ENCODE results near the gene SLC38A3.

Gene SLC38A3

GRCh38 chr3:50237133-50237651 is 32.1 kb downstream of the SLC38A3 start:
- H3K27ac ChIP-seq, result peak overlapping the region; percentile 100
- TF ChIP-seq CTCF (conservative IDR thresholded peaks at IDR 0.05; ENCODE audit: low read depth), result no peak
- CTCF ChIA-PET, result interaction anchor here (0.8 to 1.1 kb wide), 2 partner anchors 9 to 10 kb away, joined by 3 to 5 read pairs; no protein-coding TSS in a partner anchor
- DNase-seq (ENCODE audit: low spot score), result no peak
- POLR2A ChIA-PET (ENCODE audit: low non-redundant PET), result no interaction called here

- CTCF ChIA-PET, result interaction anchor here (0.6 to 0.8 kb wide), 3 partner anchors 8 to 26 kb away, joined by 3 to 5 read pairs (median 3); no protein-coding TSS in a partner anchor
- POLR2A ChIA-PET (ENCODE audit: low non-redundant PET), result interaction anchor here (0.5 to 0.6 kb wide), 2 partner anchors 9 to 42 kb away, joined by 3 read pairs; no protein-coding TSS in a partner anchor
- peak overlapping the region; percentile 100 for H3K27ac ChIP-seq
- DNase-seq (ENCODE audit: low spot score), result peak; percentile 73
- no peak for TF ChIP-seq CTCF (conservative IDR thresholded peaks at IDR 0.05; ENCODE audit: low read depth)
Observed at GRCh38 chr3:50237754-50238548, 32.9 kb downstream of the SLC38A3 start.

GRCh38 chr3:50238549-50239026 is 33.5 kb downstream of the SLC38A3 start:
- ChIA-PET POLR2A (ENCODE audit: low non-redundant PET) (interaction anchor here (0.5 kb wide), 1 partner anchor 10 kb away, joined by 3 read pairs; no protein-coding TSS in a partner anchor), CTCF (no interaction called here)
- no peak for DNase-seq (ENCODE audit: low spot score)

GRCh38 chr3:50239649-50240048 is 34.6 kb downstream of the SLC38A3 start:
- no peak for DNase-seq (ENCODE audit: low spot score)
- ChIA-PET CTCF (no interaction called here), POLR2A (ENCODE audit: low non-redundant PET) (no interaction called here)
- no peak for TF ChIP-seq CTCF (conservative IDR thresholded peaks at IDR 0.05; ENCODE audit: low read depth)
- peak overlapping the region; percentile 100 for H3K27ac ChIP-seq

More at GRCh38 chr3:50238549-50239026, 33.5 kb downstream of the SLC38A3 start:
- H3K27ac ChIP-seq, result peak overlapping the region; percentile 100
- TF ChIP-seq CTCF (conservative IDR thresholded peaks at IDR 0.05; ENCODE audit: low read depth), result no peak

GRCh38 chr3:50241163-50241562 is 36.1 kb downstream of the SLC38A3 start:
- no peak for DNase-seq (ENCODE audit: low spot score)
- POLR2A ChIA-PET (ENCODE audit: low non-redundant PET), result no interaction called here

More at GRCh38 chr3:50241163-50241562, 36.1 kb downstream of the SLC38A3 start:
- CTCF ChIA-PET, result interaction anchor here (0.9 kb wide), 1 partner anchor 47 kb away, joined by 4 read pairs; no protein-coding TSS in a partner anchor
- no peak for TF ChIP-seq CTCF (conservative IDR thresholded peaks at IDR 0.05; ENCODE audit: low read depth)
- H3K27ac ChIP-seq, result peak overlapping the region; percentile 100

All from RWPE1 (cell line).